HG02642 (cell line): ENCODE results near the gene TRIP6.
A peak's percentile ranks its signal among the peaks of the same experiment; 100 is the strongest.
"Not testable (repeated sequence)": the region's sequence is repeated elsewhere in the genome, so short reads cannot be mapped to it uniquely, and the experiment has no call there.

Experiments
- ATAC-seq: cut with Tn5 transposase; IDR thresholded peaks from one replicate; pipeline ENCODE4 v1.9.1; 2021; ENCODE audit warnings: mild to moderate bottlenecking; ENCODE audit not compliant: unreplicated experiment, poor library complexity

Gene TRIP6

DNA sequence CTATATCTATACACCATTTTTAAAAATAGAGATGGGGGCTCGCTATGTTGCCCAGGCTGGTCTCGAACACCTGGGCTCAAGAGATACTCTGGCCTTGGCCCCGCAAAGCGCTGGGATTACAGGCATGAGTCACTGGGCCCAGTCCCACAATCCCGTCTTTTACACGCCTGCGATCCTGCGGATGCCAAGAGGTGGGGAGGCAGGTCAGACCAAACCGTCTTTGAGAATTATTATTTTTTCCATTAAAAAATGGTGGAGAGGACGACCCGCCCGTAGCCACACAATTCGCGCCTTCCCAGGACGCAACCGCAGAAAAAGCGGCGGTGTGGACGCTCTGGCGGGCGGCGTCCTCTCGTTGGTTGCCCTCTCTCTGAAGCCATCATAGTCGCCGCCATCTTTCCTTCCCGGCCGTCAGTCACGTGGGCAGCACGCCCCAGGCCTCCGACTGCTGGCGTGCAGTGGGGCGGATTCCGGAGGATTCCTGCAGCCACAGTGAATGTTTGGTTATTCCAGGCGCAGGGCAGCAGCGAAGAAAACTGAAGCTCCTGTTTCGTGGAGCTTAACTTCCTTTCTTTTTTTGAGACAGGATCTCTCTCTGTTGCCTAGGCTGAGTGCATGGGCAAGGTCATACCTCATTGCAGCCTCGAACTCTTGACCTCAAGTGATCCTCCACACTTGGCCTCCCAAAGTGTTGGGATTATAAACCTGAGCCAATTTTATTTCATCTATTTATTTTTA lies 29.9 kb upstream of the TRIP6 start:
- peak; percentile 95 for ATAC-seq

DNA sequence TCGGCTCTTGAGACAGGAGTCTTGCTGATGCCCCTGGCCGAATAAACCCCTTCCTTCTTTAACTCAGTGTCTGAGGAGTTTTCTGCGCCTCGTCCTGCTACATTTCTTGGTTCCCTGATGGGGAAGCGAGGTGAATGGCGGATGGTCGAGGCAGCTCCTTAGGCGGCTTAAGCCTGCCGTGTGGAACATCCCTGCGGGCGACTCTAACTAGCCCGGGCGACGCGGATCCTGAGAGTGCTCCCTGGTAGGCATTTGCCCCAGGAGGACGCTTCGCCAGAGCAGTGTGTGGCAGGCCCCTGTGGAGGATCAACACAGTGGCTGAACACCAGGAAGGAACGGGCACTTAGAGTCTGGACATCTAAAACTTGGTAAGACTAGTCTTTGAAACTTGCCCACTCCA lies 27.8 kb upstream of the TRIP6 start:
- ATAC-seq = no peak

DNA sequence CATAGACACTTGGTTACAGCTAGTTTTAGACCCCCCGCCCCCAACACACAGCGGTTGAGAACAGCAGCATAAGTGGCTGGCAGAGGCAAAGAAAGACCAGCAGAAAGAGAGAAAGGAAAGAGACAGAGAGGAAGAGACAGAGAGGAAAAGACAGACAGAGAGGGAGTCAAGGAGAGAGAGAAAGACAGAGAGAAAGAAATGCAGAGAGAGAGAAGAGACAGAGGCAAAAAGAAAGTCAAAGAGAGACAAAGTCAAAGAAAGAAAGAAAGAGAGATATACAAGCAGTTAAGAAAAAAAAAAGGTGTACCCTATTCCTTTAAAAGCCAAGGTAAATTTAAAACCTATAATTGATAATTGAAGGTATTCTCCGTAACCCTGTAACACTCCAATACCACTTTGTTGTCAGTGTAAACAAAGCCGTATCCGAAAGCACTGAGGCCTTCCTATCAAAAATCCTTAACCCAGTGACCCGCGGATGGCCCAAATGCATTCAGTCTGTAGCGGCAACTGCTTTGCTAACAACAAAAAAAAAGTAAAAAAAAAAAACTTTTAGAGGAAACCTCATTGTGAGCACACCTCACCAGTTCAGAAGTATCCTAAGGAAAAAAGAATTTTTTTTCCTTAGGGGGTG lies 26.6 kb upstream of the TRIP6 start:
- no peak for ATAC-seq

DNA sequence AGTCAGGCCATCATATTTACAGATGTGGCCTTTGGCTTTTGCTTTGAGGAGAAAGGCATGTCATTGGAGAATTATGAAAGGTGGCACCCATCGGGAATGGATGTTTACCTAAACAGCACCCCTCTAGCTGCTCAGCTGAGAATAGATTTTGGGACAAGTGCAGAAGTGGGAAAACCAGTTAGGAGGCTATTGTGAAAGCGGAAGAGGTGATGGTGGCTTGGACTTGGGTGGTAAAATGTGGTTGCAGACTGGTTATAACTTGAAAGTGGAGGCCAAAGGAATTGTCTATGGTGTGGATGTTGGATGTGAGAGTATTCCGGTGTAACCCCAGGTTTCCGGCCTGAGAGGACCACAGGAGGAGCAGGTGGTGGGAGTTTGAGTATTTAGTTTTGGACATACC lies 19.8 kb upstream of the TRIP6 start:
- no peak for ATAC-seq

DNA sequence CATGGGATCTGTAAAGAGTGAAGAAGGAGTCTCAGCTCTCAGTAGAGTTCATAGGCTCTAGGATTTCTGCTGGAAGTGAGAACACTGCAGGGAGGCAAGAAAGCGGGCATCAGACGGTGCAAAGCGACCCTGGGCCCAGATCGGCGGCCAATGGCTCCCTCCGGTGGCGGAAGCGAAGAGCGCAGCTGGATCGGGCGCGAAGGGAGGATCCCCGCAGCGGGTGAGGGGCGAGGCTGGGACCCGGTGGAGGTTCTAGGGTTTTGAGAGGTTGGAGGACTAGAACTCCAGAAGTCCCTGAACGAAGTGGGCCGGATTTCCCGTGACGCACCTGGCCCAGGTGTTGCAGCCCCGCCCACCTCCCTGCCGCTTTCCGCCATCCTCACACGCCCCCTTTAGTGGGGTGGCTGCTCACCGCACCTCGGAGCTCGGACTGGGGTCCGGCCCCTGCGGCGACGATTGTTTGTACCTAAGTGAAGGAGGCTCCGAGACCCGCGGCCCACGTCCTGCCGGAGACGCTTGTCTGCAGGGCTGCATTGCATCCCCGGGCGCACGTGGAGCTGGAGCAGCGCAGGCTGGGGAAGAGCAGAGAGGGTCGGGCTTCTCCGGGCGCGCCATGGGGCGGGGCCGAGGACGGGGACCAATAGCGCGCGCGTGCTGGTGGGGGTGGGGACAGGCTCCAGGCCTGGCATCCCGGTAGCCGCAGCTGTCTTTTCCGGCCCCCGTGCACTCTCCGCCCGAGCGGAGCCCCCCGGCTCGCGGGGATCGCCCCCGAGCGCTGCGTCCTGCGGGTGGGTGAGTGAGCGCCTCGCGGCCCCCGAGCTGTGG lies 14.9 kb upstream of the TRIP6 start, which contains the start of gene SLC12A9:
Gene SLC12A9, plus strand, starts transcription at position 666 of the 825 bp plus-strand sequence. CDS start 1,485 bp downstream, outside the sequence.
- ATAC-seq = peak; percentile 92

DNA sequence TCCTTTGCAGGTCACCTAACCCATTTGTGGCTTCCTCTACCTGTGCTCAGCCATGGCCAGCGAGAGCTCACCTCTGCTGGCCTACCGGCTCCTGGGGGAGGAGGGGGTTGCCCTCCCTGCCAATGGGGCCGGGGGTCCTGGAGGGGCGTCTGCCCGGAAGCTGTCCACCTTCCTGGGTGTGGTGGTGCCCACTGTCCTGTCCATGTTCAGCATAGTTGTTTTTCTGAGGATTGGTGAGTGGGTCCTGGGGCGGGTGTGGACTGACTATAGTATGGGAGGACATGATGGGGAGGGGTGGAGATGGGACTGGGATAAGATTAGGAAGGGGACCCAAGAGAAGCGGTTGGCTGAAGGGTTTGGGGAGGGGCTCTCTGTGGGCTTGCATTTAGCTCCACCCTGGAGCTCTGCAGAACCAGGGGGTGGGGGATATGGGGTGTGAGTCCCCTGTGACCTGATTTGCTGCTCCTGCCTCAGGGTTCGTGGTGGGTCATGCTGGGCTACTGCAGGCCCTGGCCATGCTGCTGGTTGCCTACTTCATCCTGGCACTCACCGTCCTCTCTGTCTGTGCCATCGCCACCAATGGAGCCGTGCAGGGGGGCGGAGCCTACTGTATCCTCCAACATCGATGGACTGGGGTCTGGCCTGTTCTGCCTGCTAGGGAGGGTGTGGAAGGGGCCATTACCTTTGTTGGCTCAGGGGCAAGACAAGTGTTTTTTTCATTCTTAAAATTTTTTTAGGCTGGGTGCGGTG lies 12.9 kb upstream of the TRIP6 start:
- no peak for ATAC-seq

DNA sequence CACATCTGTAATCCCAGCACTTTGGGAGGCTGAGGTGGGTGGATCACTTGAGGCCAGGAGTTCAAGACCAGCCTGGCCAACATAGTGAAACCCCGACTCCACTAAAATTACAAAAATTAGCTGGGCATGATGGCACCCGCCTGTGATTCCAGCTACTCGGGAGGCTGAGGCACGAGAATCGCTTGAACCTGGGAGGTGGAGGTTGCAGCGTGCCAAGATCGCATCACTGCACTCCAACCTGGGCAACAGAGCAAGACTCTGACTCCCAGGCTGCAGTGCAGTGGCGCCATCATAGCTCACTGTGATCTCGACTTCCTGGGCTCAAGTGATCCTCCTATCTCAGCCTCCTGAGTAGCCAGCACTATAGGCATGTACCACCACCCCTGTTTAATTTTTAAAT lies 12.3 kb upstream of the TRIP6 start:
- not testable (repeated sequence) for ATAC-seq

DNA sequence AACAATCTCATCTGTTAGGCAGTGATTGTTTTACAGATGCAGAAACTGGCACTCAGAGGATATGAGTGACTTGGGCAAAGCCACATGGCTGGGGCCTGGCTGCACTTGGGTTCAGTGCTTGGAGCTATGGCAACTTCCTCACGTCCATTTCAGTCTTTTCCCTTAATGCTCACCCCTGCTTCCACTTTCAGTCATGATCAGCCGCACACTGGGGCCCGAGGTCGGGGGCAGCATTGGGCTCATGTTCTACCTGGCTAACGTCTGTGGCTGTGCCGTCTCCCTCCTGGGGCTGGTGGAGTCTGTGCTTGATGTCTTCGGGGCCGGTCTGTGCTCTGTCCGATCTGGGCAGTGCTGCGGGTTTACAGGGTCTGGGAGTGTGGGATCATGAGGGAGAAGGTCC lies 11.7 kb upstream of the TRIP6 start:
- ATAC-seq = no peak

DNA sequence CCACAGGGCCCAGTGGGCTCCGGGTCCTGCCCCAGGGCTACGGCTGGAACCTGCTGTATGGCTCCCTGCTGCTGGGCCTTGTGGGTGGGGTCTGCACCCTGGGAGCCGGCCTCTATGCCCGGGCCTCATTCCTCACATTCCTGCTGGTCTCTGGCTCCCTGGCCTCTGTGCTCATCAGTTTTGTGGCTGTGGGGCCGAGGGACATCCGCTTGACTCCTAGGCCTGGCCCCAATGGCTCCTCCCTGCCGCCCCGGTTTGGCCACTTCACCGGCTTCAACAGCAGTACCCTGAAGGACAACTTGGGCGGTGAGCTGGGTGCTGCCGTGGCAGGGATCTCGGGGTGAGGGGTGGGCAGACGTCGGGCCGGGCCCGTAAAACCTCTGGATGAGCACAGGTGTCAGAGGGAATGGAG lies 10.3 kb upstream of the TRIP6 start:
- no peak for ATAC-seq

DNA sequence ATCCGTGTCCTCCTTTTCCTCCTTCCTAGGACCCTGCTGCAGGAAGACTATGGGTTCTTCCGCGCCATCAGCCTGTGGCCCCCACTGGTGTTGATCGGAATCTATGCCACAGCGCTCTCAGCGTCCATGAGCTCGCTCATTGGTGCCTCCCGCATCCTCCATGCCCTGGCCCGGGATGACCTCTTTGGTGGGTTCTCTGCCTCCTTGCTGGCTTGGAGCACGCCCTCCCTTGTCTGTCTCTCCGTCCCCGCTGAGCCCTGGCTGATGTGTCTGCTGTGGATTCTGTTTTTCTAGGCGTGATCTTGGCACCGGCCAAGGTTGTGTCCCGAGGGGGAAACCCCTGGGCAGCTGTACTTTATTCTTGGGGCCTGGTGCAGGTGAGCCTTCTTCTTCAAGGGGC lies 7.3 kb upstream of the TRIP6 start:
- no peak for ATAC-seq

DNA sequence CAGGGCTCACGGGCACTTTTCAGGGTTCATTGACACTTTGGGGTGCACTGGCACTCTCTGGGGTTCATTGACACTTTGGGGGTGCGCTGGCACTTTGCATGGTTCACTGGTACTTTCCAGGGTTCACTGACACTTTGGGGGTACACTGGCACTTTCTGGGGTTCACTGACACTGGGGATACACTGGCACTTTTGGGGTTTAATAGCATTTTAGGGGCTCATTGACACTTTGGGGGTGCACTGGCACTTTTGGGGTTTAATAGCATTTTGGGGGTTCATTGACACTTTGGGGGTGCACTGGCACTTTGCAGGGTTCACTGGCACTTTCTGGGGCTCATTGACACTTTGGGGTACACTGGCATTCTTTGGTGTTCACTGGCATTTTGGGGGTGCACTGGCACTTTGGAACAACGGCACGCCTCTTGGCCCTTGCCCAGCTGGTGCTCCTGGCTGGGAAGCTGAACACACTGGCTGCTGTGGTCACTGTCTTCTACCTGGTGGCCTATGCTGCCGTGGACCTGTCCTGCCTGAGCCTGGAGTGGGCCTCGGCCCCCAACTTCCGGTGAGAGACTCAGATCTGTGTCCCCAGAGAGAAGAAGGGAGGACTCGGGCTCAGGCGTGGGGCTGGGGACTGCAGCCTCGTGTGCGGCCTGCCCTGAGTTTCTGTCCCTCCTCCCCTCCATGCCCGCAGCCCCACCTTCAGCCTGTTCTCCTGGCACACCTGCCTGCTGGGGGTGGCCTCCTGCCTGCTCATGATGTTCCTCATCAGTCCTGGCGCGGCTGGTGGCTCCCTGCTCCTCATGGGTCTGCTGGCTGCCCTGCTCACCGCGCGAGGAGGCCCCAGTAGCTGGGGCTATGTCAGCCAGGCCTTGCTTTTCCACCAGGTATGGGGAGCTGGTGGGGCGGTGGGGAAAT lies 6.2 kb upstream of the TRIP6 start:
- no peak for ATAC-seq

DNA sequence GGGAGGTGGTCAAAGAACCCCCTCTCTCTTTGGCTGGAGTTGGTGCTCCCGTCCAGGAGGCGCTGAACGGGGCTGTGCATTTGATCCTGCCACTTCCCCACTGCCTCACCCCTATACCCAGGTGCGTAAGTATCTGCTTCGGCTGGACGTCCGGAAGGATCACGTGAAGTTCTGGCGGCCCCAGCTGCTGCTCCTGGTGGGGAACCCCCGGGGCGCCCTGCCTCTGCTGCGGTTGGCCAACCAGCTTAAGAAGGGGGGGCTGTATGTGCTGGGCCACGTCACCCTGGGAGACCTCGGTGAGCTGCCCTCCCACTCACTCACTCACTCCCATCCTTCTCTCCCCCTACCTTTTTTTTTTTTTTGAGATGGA lies 5.6 kb upstream of the TRIP6 start:
- no peak for ATAC-seq

DNA sequence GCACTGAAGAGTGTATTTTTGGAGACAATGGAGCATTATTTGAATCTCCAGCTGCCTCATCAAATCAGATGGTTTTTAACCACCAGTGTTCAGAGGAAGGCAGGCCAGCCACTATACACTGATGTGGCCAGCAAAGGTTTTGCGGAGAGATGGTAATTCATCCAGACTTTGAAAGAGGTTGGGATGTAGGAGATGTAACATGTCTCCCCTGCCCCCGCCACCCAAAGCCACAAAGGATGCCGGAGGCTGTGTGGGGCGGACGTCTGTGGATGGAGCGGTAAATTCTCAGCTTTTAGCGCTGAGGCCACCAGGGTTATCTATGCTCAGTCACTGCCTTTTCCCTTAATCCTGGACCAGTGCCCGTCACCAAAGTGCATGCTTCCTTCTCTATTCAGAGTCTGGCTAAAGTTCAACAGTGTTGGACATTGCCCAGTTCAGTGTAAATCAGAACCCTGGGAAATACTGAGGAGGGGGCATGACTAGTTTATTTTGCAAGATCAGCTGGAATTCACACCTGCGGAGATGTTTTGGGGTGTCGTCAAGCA lies 3.7 kb upstream of the TRIP6 start:
- no peak for ATAC-seq

DNA sequence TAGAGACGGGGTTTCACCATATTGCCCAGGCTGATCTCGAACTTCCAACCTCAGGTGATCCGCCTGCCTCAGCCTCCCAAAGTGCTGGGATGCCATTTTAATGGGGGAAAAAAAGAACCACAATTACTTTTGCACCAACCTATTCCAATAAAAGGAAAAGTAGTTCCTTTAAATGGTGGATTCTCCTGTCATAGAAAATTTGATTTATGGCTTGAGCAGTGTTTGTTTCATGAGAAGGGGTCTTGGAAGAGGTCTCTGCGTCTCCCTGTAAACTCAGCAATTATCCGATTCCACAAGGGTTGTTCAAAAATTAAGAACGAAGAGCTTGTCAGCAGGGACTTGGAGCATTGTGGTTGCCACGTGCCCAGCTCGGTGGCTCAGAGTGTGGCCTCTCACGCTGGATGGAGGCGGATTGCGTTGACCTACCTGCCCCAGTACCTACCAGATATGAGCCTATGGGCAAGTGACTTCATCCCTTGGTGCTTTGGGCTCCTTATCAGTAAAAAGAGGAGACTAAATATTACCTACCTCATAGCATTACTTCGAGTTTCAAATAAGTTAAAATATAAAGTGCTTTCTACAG lies 2.8 kb upstream of the TRIP6 start:
- ATAC-seq = no peak

DNA sequence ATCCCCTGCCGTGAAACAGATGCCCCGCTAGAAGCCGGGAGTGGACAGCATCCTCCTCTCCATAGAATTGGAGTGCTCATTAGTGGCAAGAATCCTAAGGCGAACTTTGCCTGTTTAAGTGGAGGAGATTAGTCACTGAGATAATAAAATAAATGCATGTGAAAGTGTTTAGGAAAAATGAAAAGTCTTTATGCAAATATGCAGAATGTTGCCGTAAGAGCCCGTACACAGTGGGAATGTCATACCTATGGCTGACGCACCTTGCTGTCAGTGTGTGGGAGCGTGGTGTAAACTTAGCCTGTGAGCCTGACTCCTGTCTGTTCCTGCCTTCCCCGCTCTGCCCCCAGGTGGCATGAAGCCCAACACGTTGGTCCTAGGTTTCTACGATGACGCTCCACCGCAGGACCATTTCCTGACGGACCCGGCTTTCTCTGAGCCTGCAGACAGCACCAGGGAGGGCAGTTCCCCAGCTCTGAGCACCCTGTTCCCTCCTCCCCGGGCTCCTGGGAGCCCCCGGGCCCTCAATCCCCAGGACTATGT lies 1.7 kb upstream of the TRIP6 start:
- ATAC-seq = no peak

DNA sequence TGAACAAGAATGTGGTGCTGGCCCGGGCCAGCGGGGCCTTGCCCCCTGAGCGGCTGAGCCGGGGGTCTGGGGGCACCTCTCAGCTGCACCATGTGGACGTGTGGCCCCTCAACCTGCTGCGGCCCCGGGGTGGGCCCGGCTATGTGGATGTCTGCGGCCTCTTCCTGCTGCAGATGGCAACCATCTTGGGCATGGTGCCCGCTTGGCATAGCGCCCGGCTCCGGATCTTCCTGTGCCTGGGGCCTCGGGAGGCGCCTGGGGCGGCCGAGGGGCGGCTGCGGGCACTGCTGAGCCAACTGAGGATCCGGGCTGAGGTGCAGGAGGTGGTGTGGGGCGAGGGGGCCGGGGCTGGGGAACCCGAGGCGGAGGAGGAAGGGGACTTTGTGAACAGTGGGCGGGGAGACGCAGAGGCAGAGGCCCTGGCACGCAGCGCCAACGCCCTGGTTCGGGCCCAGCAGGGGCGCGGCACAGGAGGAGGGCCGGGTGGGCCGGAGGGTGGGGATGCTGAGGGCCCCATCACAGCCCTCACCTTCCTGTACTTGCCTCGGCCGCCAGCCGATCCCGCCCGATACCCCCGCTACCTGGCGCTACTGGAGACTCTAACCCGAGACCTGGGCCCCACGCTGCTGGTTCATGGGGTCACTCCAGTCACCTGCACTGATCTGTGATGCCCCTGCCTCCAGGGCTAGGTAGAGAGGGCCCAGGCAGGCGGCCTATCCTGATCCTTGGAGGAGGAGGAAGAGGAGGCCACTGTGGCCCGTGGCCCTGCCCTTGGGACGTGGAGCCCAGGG lies 1.1 kb upstream of the TRIP6 start:
- no peak for ATAC-seq

DNA sequence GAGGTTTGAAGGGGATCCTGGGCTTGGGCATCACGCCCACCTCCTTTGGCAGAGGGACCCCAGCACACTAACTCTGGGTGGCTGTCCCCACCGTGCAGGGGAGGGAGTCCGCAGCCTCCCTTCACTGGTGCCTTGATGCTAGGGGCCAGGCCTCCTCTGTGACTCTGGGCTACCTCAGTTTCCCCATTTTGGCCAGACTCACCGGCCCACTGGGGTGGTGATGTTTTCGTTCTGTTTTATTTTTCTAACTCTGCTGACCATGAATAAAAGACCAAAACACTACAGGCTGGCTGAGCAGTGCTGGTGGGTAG lies 503 bp upstream of the TRIP6 start:
- ATAC-seq = no peak
